B cell (primary cell): ENCODE results near the gene WDR46. TPM values are rescaled to one million over a fixed set of nuclear protein-coding genes. Genes with fewer than 3 reads are reported as not detected.

Experiments
- ATAC-seq: fragments of 200-7000 bp; cut with Tn5 transposase; one replicate; pipeline ENCODE4 v1.10.0; 2021; ENCODE audit warnings: low read depth, mild to moderate bottlenecking, moderate number of reproducible peaks, moderate library complexity
- CTCF ChIA-PET: fragments of 350-600 bp; sonication (Branson Sonifier 250); formaldehyde crosslinking; loops from one replicate; lab custom pipeline; 2021; ENCODE audit warnings: antibody characterized with exemption, inconsistent platforms; lab: Charles Lee
- POLR2A ChIA-PET: fragments of 350-600 bp; sonication (Branson Sonifier 250); formaldehyde crosslinking; loops from one replicate; lab custom pipeline; 2021; ENCODE audit warnings: antibody characterized with exemption; lab: Charles Lee
- DNase-seq: peaks from one replicate; pipeline ENCODE4 v3.0.0; 2013
- H2AFZ ChIP-seq: 2 replicates; pipeline ENCODE4 v1.6.1; 2012; ENCODE audit warnings: mild to moderate bottlenecking, low read depth, low read length; ENCODE audit not compliant: insufficient read depth, poor library complexity, severe bottlenecking
- H3K27ac ChIP-seq, 2 donors: 1 replicate in 1 of 2; 2 replicates in 1 of 2; pipeline ENCODE4 v1.5.1; 2012 to 2013; ENCODE audit warnings: low read length in 2 of 2, mild to moderate bottlenecking in 2 of 2, moderate library complexity in 1 of 2
- H3K27me3 ChIP-seq, 4 experiments: fragments of 200-600 bp in 1 of 4; sonication (generic) in 1 of 4; replicated peaks in 1 of 4; 1 replicate in 2 of 4; 2 replicates in 2 of 4; pipeline versions ENCODE4 v1.6.1 to v1.7.0; 2013 to 2016; ENCODE audit warnings: low read length in 3 of 4, mild to moderate bottlenecking in 2 of 4, mixed read lengths in 1 of 4, moderate library complexity in 1 of 4; ENCODE audit not compliant: insufficient read depth in 4 of 4, control insufficient read depth in 3 of 4; ENCODE audit errors: control extremely low read depth in 1 of 4
- H3K36me3 ChIP-seq, 2 experiments: replicated peaks in 1 of 2; 1 replicate in 1 of 2; 2 replicates in 1 of 2; pipeline versions ENCODE4 v1.6.1 to v1.7.1; 2013; ENCODE audit warnings: low read length in 1 of 2; ENCODE audit not compliant: insufficient read depth in 2 of 2, control insufficient read depth in 1 of 2; ENCODE audit errors: control extremely low read depth in 1 of 2, extremely low read depth in 1 of 2
- H3K4me1 ChIP-seq, 2 donors: fragments of 200-600 bp in 1 of 2; sonication (generic) in 1 of 2; 1 replicate in 1 of 2; 2 replicates in 1 of 2; pipeline versions ENCODE4 v1.5.1 to v1.6.1; 2013 to 2017; ENCODE audit warnings: low read length in 2 of 2; ENCODE audit not compliant: control insufficient read depth in 2 of 2, insufficient read depth in 2 of 2
- H3K4me2 ChIP-seq: replicated peaks from 2 replicates; pipeline ENCODE3; 2012; ENCODE audit warnings: mild to moderate bottlenecking, low read depth, low read length; ENCODE audit not compliant: poor library complexity, severe bottlenecking
- H3K4me3 ChIP-seq, 5 experiments: fragments of 200-600 bp in 1 of 5; sonication (generic) in 1 of 5; 1 replicate in 3 of 5; 2 replicates in 2 of 5; pipeline versions ENCODE4 v1.5.1 to v1.7.0; 2011 to 2016; ENCODE audit warnings: low read length in 4 of 5, mild to moderate bottlenecking in 4 of 5, low read depth in 2 of 5, control low read depth in 1 of 5, moderate library complexity in 1 of 5; ENCODE audit not compliant: insufficient read depth in 1 of 5; ENCODE audit errors: control extremely low read depth in 1 of 5, extremely low read depth in 1 of 5
- H3K79me2 ChIP-seq: fragments of 200-600 bp; sonication (generic); one replicate; pipeline ENCODE4 v1.6.0; 2016; ENCODE audit warnings: low read length; ENCODE audit not compliant: control insufficient read depth, insufficient read depth
- H3K9ac ChIP-seq: fragments of 200-600 bp; sonication (generic); 2 replicates; pipeline ENCODE4 v1.6.1; 2017; ENCODE audit warnings: mild to moderate bottlenecking, low read length, moderate library complexity
- H3K9me3 ChIP-seq, 3 donors: one replicate each; pipeline versions ENCODE4 v1.6.1 to v1.7.1; 2013; ENCODE audit warnings: low read length in 2 of 3; ENCODE audit not compliant: control insufficient read depth in 2 of 3, insufficient read depth in 1 of 3; ENCODE audit errors: control extremely low read depth in 1 of 3
- H4K20me1 ChIP-seq: 2 replicates; pipeline ENCODE4 v1.6.0; 2012; ENCODE audit warnings: mild to moderate bottlenecking, low read length; ENCODE audit not compliant: insufficient read depth, control insufficient read depth, poor library complexity, severe bottlenecking
- H3K27ac Mint-ChIP-seq: one replicate; pipeline ENCODE4 v1.8.0; 2021; ENCODE audit warnings: mixed read lengths
- H3K27me3 Mint-ChIP-seq: one replicate; pipeline ENCODE4 v1.8.0; 2021; ENCODE audit warnings: mixed read lengths
- H3K4me1 Mint-ChIP-seq: one replicate; pipeline ENCODE4 v1.8.0; 2021; ENCODE audit warnings: mixed read lengths
- H3K4me3 Mint-ChIP-seq: one replicate; pipeline ENCODE4 v1.8.0; 2021; ENCODE audit warnings: mixed read lengths
- H3K9me3 Mint-ChIP-seq: one replicate; pipeline ENCODE4 v1.8.0; 2022; ENCODE audit warnings: mixed read lengths; ENCODE audit not compliant: insufficient read depth
- EZH2 ChIP-seq: IDR thresholded peaks from 2 replicates; pipeline ENCODE4 v1.6.1; 2012; ENCODE audit warnings: borderline replicate concordance, low read depth, mild to moderate bottlenecking, moderate library complexity, low read length; ENCODE audit not compliant: insufficient read depth, poor library complexity, severe bottlenecking
- WGBS: methylation state at CpG from one replicate; pipeline ENCODE4 v1.1.5; 2013; ENCODE audit warnings: missing lambda C conversion rate; ENCODE audit not compliant: insufficient coverage; 5-methylcytosine and 5-hydroxymethylcytosine counted together
- intact Hi-C: fragments of 100-400 bp; cut with micrococcal nuclease; formaldehyde crosslinking; loops from one replicate; pipeline ENCODE4 v1.10.0; 2022
- polyA plus RNA-seq: library from polyadenylated mRNA; depleted of rRNA; stranded (reverse); fragments of >200 nt; gene quantifications from 2 replicates; pipeline ENCODE4 v1.2.3, GENCODE V29; 2012
- total RNA-seq, 2 donors: library from RNA; stranded (reverse); fragments of 120-200 nt in 1 of 2; gene quantifications; 1 replicate in 1 of 2; 2 replicates in 1 of 2; pipeline versions ENCODE4 v1.2.3 to v1.2.4, GENCODE V29; 2013 to 2022
- TF ChIP-seq, protein P1 (sequence below): fragments of 200-600 bp; IDR thresholded peaks from one replicate; pipeline ENCODE4 v1.8.0; 2022; ENCODE audit warnings: antibody characterized with exemption, mild to moderate bottlenecking

WDR46 gene
- total and polyA plus RNA-seq, 2 donors (not counting 1 experiment from before 2014, with no cell fraction given): 60.1 to 77.2 TPM

DNA sequence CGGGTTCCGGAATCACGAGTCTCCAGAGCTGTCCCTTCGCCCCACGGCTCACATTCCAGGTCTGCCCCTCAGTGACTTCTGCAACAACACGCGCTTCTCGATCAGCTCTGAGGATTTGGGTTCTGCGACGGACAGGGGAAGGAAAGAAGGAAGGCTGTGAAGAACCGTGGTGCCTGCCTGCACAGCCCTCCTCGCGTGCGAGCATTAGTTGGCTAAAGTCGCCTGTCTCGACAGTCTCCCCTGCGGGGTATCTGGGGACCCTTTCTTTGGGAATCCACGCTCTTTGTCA is 40.5 kb downstream of the WDR46 start:
- H3K27ac ChIP-seq: peak overlapping the region; percentile 75 to 88
- ChIA-PET POLR2A (interaction anchor here (0.9 to 1.7 kb wide), 12 partner anchors 23 to 403 kb away, joined by 3 to 12 read pairs (median 3); partner anchors contain the start of genes B3GALT4, HLA-DPB1, HSD17B8 and RING1), CTCF (interaction anchor here (0.8 to 6.0 kb wide), 50 partner anchors 9 to 835 kb away, joined by 3 to 80 read pairs (median 5); partner anchors contain the start of genes B3GALT4, HLA-DPB1, HSD17B8 and PFDN6)
- Mint-ChIP-seq H3K9me3 (no peaks in the 10 kb centered on the region), H3K27ac (peak overlapping the region; percentile 97), H3K4me1 (peaks cover 31% of the 10 kb centered on the region), H3K27me3 (peaks cover 5% of the 10 kb centered on the region), H3K4me3 (peak overlapping the region; percentile 97)
- peak overlapping the region; percentile 63 to 77 (median 74) for H3K4me3 ChIP-seq
- H3K79me2 ChIP-seq: peaks cover 9% of the 10 kb centered on the region
- H3K36me3 ChIP-seq: peaks cover 0 to 9% of the 10 kb centered on the region in 2 experiments
- H3K4me1 ChIP-seq: peaks cover 12 to 24% of the 10 kb centered on the region in 2 donors
- peak overlapping the region; percentile 73 for H3K9ac ChIP-seq
- intact Hi-C loops: loop anchor here (1.0 to 10.0 kb wide), 9 partner anchors 40 to 354 kb away; partner anchors contain the start of genes HLA-DMB, PFDN6, RGL2 and WDR46
- no peak for TF ChIP-seq EZH2
- TF ChIP-seq, protein P1, sequence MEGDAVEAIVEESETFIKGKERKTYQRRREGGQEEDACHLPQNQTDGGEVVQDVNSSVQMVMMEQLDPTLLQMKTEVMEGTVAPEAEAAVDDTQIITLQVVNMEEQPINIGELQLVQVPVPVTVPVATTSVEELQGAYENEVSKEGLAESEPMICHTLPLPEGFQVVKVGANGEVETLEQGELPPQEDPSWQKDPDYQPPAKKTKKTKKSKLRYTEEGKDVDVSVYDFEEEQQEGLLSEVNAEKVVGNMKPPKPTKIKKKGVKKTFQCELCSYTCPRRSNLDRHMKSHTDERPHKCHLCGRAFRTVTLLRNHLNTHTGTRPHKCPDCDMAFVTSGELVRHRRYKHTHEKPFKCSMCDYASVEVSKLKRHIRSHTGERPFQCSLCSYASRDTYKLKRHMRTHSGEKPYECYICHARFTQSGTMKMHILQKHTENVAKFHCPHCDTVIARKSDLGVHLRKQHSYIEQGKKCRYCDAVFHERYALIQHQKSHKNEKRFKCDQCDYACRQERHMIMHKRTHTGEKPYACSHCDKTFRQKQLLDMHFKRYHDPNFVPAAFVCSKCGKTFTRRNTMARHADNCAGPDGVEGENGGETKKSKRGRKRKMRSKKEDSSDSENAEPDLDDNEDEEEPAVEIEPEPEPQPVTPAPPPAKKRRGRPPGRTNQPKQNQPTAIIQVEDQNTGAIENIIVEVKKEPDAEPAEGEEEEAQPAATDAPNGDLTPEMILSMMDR: peak; percentile 70
- H4K20me1 ChIP-seq: no peaks in the 10 kb centered on the region
- H3K4me2 ChIP-seq: peak overlapping the region; percentile 98
- DNase-seq: no peak
- peaks cover 0 to 4% (median 0%) of the 10 kb centered on the region in 4 experiments for H3K27me3 ChIP-seq
- 2% methylated on average over 17 of the region's 18 CpGs for WGBS
- no peak for ATAC-seq
- peak overlapping the region; percentile 87 for H2AFZ ChIP-seq
- no peaks in the 10 kb centered on the region for H3K9me3 ChIP-seq
